Measurements from ENCODE around the gene MRPL18.

MRPL18 gene

GRCh38 chr6:159817951-159818739 lies 27.9 kb downstream of the MRPL18 start:
- H3K9me3 ChIP-seq (ENCODE audit: severe bottlenecking) = no peaks in the 10 kb centered on the region
- H3K4me3 ChIP-seq (ENCODE audit: low read depth, low read length) = no peak overlapping the region
- DNase-seq = no peak
- H3K27ac ChIP-seq = no peak overlapping the region
- no peaks in the 10 kb centered on the region for H3K36me3 ChIP-seq
- TF ChIP-seq CTCF (IDR thresholded peaks at IDR 0.05; ENCODE audit: low read depth, low read length) = no peak
- H3K27me3 ChIP-seq (ENCODE audit: insufficient read depth, low read depth, severe bottlenecking) = no peaks in the 10 kb centered on the region

GRCh38 chr6:159819098-159819497 lies 28.8 kb downstream of the MRPL18 start:
- no peaks in the 10 kb centered on the region for H3K36me3 ChIP-seq
- no peak overlapping the region for H3K4me3 ChIP-seq (ENCODE audit: low read depth, low read length)
- no peaks in the 10 kb centered on the region for H3K9me3 ChIP-seq (ENCODE audit: severe bottlenecking)
- H3K27ac ChIP-seq = no peak overlapping the region
- no peaks in the 10 kb centered on the region for H3K27me3 ChIP-seq (ENCODE audit: insufficient read depth, low read depth, severe bottlenecking)
- TF ChIP-seq CTCF (IDR thresholded peaks at IDR 0.05; ENCODE audit: low read depth, low read length) = no peak
- DNase-seq = no peak

GRCh38 chr6:159819932-159820640 lies 29.8 kb downstream of the MRPL18 start:
- TF ChIP-seq CTCF (IDR thresholded peaks at IDR 0.05; ENCODE audit: low read depth, low read length) = no peak
- Histone ChIP-seq H3K9me3 (ENCODE audit: severe bottlenecking) (no peaks in the 10 kb centered on the region), H3K36me3 (no peaks in the 10 kb centered on the region), H3K4me3 (ENCODE audit: low read depth, low read length) (no peak overlapping the region), H3K27ac (no peak overlapping the region), H3K27me3 (ENCODE audit: insufficient read depth, low read depth, severe bottlenecking) (no peaks in the 10 kb centered on the region)
- DNase-seq = peak; percentile 19

GRCh38 chr6:159821122-159821521 lies 30.9 kb downstream of the MRPL18 start:
- Histone ChIP-seq H3K4me3 (ENCODE audit: low read depth, low read length) (no peak overlapping the region), H3K36me3 (no peaks in the 10 kb centered on the region), H3K27ac (no peak overlapping the region), H3K27me3 (ENCODE audit: insufficient read depth, low read depth, severe bottlenecking) (no peaks in the 10 kb centered on the region), H3K9me3 (ENCODE audit: severe bottlenecking) (no peaks in the 10 kb centered on the region)
- no peak for TF ChIP-seq CTCF (IDR thresholded peaks at IDR 0.05; ENCODE audit: low read depth, low read length)
- no peak for DNase-seq

- Histone ChIP-seq H3K36me3 (no peaks in the 10 kb centered on the region), H3K4me3 (ENCODE audit: low read depth, low read length) (no peak overlapping the region), H3K27me3 (ENCODE audit: insufficient read depth, low read depth, severe bottlenecking) (no peaks in the 10 kb centered on the region), H3K9me3 (ENCODE audit: severe bottlenecking) (no peaks in the 10 kb centered on the region), H3K27ac (no peak overlapping the region)
- TF ChIP-seq CTCF (IDR thresholded peaks at IDR 0.05; ENCODE audit: low read depth, low read length) = no peak
- no peak for DNase-seq
Observed at GRCh38 chr6:159821726-159822125, 31.5 kb downstream of the MRPL18 start.
